Measurements from ENCODE around the gene UBE2L6.

UBE2L6 gene

DNA sequence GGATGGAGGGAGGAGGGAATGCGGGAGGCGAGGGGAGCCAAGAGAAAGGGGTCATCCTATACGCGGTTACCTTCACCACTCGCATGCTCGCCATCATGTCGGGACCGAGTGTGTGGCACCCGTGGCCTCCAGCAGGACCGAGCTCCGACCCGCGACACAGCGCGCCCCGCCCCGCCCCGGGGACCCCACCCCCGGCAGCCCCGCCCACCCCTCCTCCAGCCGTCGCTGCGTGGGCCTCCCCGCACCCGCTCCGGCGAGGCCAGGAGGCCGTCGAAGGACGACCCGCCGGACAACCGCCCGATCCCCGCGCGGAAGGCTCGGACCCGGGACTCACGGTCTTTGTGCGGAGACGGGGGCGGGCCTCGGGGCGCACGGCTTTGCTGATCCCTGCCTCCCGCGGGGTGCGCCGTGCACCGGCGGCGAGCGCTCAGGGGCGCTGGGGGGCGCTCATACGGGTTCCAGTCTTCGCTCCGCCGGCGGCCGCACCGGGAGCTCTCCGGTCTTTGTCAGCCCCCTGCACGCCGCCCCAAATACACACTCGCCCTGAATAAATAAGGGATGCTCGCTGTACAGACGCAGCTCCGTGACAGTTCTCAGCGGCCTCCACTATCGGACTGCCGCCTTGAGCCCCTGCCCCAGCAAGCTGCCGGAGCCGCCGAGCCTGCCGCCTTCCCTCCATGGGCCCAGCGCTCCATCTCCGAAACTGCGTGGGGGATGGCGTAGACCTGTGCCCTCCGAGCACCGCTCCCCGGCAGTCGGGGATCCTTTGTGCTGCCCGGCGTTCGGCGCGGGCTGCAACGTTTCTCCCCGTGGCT is at the start of gene UBE2L6:
Gene UBE2L6 (minus strand): TSS at position 158 of the 815 bp plus-strand sequence. CDS start 61 bp downstream, at position 97.
- no peak for FAIRE-seq

GRCh38 chr11:57616595-57616994 is 49.1 kb upstream of the UBE2L6 start:
- FAIRE-seq = no peak

- no peak for FAIRE-seq
These were observed 47.8 kb upstream of the UBE2L6 start for GRCh38 chr11:57615308-57615707.

DNA sequence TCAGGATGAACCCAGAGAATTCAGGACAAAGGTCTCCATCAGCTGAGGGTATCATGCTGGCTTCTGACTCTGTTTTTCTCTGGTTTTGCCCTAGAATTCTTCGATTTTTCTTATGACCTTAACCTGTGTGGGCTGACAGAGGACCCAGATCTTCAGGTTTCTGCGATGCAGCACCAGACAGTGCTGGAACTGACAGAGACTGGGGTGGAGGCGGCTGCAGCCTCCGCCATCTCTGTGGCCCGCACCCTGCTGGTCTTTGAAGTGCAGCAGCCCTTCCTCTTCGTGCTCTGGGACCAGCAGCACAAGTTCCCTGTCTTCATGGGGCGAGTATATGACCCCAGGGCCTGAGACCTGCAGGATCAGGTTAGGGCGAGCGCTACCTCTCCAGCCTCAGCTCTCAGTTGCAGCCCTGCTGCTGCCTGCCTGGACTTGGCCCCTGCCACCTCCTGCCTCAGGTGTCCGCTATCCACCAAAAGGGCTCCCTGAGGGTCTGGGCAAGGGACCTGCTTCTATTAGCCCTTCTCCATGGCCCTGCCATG is 46.8 kb upstream of the UBE2L6 start:
- no peak for FAIRE-seq

DNA sequence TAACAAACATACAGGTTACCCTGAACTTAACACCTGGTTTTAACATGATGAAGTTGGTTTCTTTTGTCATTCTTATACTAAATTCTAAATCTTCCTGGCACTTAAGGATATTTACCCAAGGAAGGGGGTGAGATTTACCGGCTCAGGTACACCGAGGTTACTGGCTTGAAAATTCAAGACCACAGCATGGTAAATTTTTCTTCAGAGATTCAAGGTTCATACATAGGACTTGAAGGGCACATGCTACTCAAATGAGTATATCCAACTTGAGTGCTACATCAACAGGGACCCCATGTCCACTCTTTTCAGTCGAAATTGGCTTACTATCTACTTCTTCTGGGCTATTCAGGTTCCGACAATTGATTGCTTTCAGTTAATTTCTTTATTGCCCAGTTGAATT is 42.7 kb upstream of the UBE2L6 start:
- no peak for FAIRE-seq

DNA sequence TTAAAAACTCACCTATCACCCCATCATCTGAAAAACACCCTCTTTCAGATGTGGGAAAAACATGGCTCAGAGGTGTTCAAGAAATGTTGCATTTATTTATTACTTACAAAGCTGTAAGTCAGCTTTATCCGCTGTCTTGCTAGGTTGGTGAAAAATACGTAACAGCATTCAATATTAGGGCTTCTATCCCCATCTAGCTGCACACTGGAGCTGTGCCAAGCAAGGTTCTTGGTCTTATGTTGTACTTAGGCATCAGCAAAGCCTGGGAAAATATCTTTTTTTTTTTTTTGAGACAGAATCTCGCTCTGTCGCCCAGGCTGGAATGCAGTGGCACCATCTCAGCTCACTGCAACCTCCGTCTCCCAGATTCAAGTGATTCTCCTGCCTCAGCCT is 37.6 kb upstream of the UBE2L6 start:
- no peak for FAIRE-seq

DNA sequence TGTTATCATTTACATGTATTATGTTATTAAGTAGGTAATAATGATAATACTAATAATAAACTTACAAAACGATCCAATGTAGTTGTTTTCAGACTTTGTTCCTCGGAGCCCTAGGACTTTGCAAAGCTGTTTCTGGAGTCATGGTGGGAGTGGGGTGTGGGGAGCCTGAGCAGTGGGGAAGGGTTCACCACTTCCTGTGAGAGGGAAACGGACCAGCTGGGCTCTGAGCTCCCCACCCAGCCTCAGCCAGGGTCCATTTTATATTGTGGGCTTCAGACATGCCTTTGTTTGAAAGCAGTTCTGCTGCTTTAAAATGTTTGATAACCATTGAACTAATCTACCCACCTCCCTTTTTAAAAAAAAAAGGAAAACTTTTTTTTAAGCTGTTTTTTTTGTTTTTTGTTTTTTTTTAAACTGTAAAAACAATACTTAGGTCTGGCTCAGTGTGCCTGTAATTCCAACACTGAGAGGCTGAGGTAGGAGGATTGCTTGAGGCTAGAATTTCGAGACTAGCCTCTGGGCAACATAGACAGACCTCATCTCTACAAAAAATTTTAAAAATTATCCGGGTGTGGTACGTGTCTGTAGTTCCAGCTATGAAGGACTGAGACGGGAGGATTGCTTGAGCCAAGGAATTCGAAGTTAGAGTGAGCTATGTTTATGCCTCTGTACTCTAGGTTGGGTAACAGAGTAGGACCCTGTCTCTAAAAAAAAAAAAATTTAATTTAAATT is 37.0 kb upstream of the UBE2L6 start:
- FAIRE-seq = no peak

- FAIRE-seq = no peak
These were observed 33.8 kb upstream of the UBE2L6 start for GRCh38 chr11:57601297-57601696.

- FAIRE-seq = no peak
These were observed 31.9 kb upstream of the UBE2L6 start for GRCh38 chr11:57599381-57599780.

DNA sequence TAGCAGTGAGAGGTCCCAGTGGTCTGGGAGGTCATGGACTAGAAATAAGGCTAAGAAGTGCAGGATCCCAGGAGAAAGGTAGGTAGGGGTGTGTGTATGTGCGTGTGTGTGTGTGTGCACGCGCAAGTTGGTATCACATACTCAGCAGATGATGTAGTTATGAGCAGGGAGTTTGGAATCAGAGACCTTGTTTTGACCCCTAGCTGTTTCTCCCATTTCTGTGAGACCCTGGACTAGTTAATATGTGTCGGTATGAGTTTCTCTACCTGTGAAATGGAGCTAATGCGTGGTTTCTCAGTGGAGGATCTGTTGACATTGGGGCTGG is 31.3 kb upstream of the UBE2L6 start:
- no peak for FAIRE-seq

GRCh38 chr11:57597916-57598830 is 30.7 kb upstream of the UBE2L6 start:
- FAIRE-seq = no peak

DNA sequence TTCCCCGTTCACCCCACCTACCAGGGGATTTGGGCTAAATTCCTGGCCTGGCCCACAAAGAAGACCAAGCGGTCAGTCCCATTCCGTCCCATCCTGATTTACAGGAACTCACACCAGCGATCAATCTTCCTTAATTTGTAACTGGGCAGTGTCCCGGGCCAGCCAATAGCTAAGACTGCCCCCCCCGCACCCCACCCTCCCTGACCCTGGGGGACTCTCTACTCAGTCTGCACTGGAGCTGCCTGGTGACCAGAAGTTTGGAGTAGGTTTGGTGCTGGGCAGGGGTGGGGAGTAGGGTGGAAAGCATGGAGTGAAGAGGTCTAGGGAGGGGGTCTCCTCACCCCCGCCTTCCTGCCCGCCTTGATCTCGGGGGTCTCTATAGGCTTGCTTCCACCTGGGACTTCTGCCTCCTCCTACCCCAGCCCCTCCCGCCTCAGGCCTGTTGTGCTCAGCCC is 30.0 kb upstream of the UBE2L6 start, which contains the start of gene SERPING1:
Gene SERPING1 (plus strand): TSS at position 225 of the 455 bp plus-strand sequence. CDS start 586 bp downstream, outside the sequence.
- no peak for FAIRE-seq

DNA sequence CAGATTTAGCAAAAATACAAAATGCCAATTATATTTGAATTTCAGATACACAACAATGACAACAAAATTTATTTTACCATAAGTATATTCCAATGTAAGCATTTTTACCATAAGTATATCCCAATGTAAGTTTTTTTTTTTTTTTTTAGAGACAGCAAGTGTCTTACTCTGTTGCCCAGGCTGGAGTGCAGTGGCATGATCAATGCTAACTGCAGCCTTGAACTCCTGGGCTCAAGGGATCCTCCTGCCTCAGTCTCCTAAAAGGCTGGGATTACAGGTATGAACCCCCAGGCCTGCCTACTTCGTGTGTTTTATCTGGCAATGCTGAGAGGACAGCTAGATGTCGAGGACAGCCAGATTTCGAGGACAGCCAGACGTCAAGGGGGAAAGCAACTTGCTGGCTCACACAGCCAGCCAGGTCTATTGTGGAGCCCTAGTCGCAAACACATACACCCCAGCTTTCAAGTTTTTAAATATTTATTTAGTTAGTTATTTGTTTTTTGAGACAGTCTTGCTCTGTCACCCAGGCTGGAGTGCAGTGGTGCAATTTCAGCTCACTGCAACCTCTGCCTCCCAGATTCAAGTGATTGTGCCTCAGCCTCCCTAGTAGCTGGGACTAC is 28.9 kb upstream of the UBE2L6 start:
- FAIRE-seq = no peak

- no peak for FAIRE-seq
These were observed 20.7 kb upstream of the UBE2L6 start for GRCh38 chr11:57588046-57588710.

GRCh38 chr11:57586711-57587245 is 19.3 kb upstream of the UBE2L6 start:
- FAIRE-seq = no peak

- no peak for FAIRE-seq
These were observed 17.8 kb upstream of the UBE2L6 start for GRCh38 chr11:57585301-57585700.

DNA sequence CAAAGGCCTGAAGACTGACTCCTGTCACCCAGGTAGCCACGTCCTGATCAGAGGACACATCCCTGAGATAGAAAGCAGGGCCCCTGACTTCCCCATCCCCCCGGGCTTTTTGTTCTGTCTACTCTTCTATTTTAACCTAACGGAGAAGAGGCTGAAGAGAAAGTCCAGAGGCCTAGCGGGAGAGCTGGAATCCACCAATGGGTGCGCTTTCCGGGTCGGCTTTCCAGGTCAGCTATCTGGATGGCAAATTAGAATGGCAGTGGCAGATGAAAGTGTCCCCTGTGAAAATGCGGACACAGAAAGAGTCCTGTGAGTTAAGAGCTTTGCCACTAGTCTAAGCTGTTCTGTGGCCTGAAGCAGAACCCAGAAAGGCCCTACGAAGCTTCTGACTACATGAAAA is 16.9 kb upstream of the UBE2L6 start:
- no peak for FAIRE-seq

DNA sequence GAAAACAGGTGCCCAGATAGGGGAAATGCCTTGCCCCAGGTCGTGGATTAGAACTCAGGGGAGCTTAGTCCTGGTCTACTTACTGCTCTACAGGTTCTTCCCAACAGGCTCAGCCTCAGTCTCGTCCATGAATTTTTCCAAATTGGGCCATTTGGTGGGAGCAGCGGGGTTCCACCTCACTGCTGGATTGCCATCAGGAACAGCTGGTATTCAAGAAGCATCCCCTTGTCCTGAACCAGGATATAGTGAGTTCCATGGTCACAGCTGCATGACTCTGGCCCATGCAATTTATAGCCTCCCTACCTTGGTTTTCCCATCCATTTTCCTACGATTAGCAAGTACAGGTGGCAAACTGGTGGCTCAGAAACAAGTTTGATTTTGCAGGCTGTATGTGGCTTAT is 6.6 kb upstream of the UBE2L6 start:
- no peak for FAIRE-seq

DNA sequence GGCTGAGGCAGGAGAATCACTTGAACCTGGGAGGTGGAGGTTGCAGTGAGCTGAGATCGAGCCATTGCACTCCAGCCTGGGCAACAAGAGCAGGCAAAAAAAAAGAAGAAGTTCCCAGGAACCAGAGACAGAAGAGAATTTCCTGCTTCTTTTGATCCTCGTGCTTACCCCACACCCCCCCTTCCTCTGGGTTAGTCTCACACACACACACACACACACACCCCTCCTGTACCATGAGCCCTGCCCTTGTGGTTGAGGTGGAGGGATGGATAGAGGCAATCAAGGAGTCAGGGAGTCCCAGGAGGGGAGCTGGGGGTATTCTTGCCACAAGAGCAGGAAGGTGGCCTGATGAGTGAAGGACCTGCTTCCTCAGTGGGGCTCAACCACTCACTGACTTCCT is 4.1 kb upstream of the UBE2L6 start:
- FAIRE-seq = no peak

DNA sequence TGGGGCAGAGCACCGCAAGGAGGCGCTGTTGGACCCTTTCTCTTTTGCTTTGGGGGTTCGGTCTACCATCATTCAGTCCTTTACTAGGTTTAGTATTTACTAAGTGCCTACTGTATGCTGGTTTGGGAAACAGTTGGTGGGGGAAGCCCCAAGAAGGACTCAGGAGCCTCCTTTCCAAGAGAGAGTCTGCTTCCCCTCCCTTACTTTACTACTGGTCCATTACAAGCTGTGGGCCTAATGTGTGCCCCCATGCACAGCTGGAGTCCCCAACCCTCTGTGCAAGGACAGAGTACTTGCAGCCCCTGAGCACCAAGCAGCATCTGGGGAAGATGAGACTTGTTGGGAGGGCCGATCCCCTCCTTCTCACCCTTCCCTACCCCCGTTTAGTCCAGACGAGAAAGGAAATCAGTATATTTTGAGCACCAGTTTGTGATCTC is 876 bp upstream of the UBE2L6 start:
- no peak for FAIRE-seq

- no peak for FAIRE-seq
These were observed 462 bp downstream of the UBE2L6 start for GRCh38 chr11:57566905-57567514.
